ENCODE data around the gene MET. TPM values are rescaled to one million over a fixed set of nuclear protein-coding genes. Genes with fewer than 3 reads are reported as not detected.
A peak's percentile ranks its signal among the peaks of the same experiment; 100 is the strongest.

The MET gene
- total RNA-seq, 6 experiments from 2014 or later: 101 to 149 (median 129) TPM

- TF ChIP-seq, protein P1, sequence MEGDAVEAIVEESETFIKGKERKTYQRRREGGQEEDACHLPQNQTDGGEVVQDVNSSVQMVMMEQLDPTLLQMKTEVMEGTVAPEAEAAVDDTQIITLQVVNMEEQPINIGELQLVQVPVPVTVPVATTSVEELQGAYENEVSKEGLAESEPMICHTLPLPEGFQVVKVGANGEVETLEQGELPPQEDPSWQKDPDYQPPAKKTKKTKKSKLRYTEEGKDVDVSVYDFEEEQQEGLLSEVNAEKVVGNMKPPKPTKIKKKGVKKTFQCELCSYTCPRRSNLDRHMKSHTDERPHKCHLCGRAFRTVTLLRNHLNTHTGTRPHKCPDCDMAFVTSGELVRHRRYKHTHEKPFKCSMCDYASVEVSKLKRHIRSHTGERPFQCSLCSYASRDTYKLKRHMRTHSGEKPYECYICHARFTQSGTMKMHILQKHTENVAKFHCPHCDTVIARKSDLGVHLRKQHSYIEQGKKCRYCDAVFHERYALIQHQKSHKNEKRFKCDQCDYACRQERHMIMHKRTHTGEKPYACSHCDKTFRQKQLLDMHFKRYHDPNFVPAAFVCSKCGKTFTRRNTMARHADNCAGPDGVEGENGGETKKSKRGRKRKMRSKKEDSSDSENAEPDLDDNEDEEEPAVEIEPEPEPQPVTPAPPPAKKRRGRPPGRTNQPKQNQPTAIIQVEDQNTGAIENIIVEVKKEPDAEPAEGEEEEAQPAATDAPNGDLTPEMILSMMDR (IDR thresholded peaks at IDR 0.05): no peak
- Mint-ChIP-seq H3K9me3 (no peaks in the 10 kb centered on the region), H3K4me3 (peak overlapping the region; percentile 18; the same call in 1 of the 2 replicates), H3K27ac (peak overlapping the region; percentile 54; the same call in 1 of the 2 replicates), H3K27me3 (ENCODE audit: insufficient read depth) (peaks cover 4% of the 10 kb centered on the region), H3K36me3 (ENCODE audit: low read depth) (peaks cover 50% of the 10 kb centered on the region), H3K4me1 (ENCODE audit: low read depth) (peaks cover 90% of the 10 kb centered on the region)
- no peak for DNase-seq
Observed at GRCh38 chr7:116686812-116687419, 14.9 kb downstream of the MET start.

DNA sequence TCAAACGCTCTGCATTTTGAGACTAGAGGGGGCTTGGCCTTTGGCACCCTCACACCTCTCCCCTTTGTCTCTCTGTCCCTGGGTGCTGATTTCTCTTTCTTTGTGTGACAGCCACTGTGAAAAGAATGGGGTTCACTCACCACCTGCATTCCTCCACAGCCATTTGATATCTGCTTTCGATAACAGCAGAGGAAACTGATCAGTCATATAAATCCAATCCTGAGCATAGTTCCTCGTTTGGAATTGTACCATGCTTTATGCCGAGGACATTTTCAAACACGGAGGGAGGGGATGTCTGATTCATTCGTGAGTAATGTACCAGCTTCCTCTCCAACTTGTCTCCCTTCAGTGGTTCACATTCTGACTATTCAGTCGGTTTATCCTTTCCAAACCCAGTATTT, 15.8 kb downstream of the MET start:
- peak; percentile 62 for DNase-seq
- Mint-ChIP-seq H3K9me3 (no peaks in the 10 kb centered on the region), H3K4me3 (peak overlapping the region; percentile 77), H3K27ac (peak overlapping the region; percentile 87), H3K27me3 (ENCODE audit: insufficient read depth) (peaks cover 4% of the 10 kb centered on the region), H3K36me3 (ENCODE audit: low read depth) (peaks cover 42% of the 10 kb centered on the region), H3K4me1 (ENCODE audit: low read depth) (peaks cover 93% of the 10 kb centered on the region)
- TF ChIP-seq, protein P1 (IDR thresholded peaks at IDR 0.05): no peak

DNA sequence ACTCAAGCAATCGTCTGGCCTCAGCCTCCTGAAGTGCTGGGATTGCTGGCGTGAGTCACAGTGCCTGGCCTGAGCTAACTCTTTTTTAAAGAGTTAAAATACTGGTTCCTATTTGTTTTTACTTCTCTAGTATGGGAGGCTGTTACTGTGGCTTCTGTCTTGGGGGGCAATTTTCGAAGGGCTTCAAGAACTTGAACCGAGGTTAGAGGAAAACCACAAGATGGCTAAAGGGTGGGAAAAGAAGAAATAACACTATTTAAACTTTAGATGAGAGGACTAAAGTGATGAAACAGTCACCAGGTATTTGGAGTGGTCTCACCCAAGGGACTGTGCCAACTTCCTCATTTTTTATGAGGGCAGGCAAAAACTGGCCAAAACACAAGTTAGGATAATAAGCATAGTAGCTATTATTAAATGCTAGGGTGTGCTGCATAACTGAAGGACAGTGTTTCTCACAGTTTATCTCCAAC, 17.8 kb downstream of the MET start:
- H3K9me3 Mint-ChIP-seq: no peaks in the 10 kb centered on the region
- peak; percentile 33 for DNase-seq
- H3K36me3 Mint-ChIP-seq (ENCODE audit: low read depth): peaks cover 29% of the 10 kb centered on the region
- H3K27me3 Mint-ChIP-seq (ENCODE audit: insufficient read depth): peaks cover 4% of the 10 kb centered on the region
- peaks cover 89% of the 10 kb centered on the region for H3K4me1 Mint-ChIP-seq (ENCODE audit: low read depth)
- peak overlapping the region; percentile 87 for H3K27ac Mint-ChIP-seq
- TF ChIP-seq, protein P1 (IDR thresholded peaks at IDR 0.05): no peak
- H3K4me3 Mint-ChIP-seq: peak overlapping the region; percentile 70

GRCh38 chr7:116691664-116692063, 19.7 kb downstream of the MET start:
- Mint-ChIP-seq H3K9me3 (no peaks in the 10 kb centered on the region), H3K36me3 (ENCODE audit: low read depth) (peaks cover 32% of the 10 kb centered on the region), H3K27ac (peak overlapping the region; percentile 84), H3K4me3 (peak overlapping the region; percentile 27; the same call in 1 of the 2 replicates), H3K4me1 (ENCODE audit: low read depth) (peaks cover 78% of the 10 kb centered on the region), H3K27me3 (ENCODE audit: insufficient read depth) (peaks cover 2% of the 10 kb centered on the region)
- TF ChIP-seq, protein P1 (IDR thresholded peaks at IDR 0.05): no peak
- no peak for DNase-seq

GRCh38 chr7:116692401-116693308, 20.7 kb downstream of the MET start:
- H3K27me3 Mint-ChIP-seq (ENCODE audit: insufficient read depth): peaks cover 2% of the 10 kb centered on the region
- TF ChIP-seq, protein P1 (IDR thresholded peaks at IDR 0.05): no peak
- no peaks in the 10 kb centered on the region for H3K9me3 Mint-ChIP-seq
- DNase-seq: peak; percentile 35
- peaks cover 42% of the 10 kb centered on the region for H3K36me3 Mint-ChIP-seq (ENCODE audit: low read depth)
- H3K4me1 Mint-ChIP-seq (ENCODE audit: low read depth): peaks cover 78% of the 10 kb centered on the region
- H3K4me3 Mint-ChIP-seq: peak overlapping the region; percentile 58
- peak overlapping the region; percentile 84 for H3K27ac Mint-ChIP-seq

Data from HFFc6 (cell line).